ENCODE data around the gene ARHGEF2. TPM values are rescaled to one million over a fixed set of nuclear protein-coding genes. Genes with fewer than 3 reads are reported as not detected.

Gene ARHGEF2
- total RNA-seq, 1 donor from 2014 or later = 169 TPM

DNA sequence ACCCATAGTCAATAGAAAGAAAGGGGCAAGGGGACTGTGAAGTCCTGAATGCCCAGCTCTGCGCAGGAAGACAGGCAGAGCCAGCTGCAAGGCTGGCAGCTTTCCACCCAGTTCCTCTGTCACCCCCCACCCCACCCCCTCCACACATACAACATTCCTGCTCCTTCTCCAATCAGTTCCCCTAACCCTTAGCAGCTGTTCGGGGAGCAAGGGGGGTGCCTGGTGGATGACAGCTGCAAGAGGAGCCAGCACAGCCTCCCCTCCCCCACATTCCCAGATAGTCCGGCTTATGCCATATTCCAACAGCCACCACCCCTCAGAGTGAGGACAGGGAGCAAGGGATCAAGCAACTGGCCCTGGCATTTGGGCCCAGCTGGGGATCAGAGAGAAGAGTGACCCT, 9.7 kb downstream of the ARHGEF2 start:
- intact Hi-C loops (cut with DNase I) = no loop called here
- no peak for DNase-seq (ENCODE audit: low spot score in 2 of 2)
- H3K36me3 ChIP-seq = peaks cover 60 to 62% of the 10 kb centered on the region in 2 donors
- no peaks in the 10 kb centered on the region for H3K27me3 ChIP-seq
- H3K4me3 ChIP-seq = peak overlapping the region in 1 of 2 donors; percentile 34
- H3K9me3 ChIP-seq = no peaks in the 10 kb centered on the region
- TF ChIP-seq, protein P1, sequence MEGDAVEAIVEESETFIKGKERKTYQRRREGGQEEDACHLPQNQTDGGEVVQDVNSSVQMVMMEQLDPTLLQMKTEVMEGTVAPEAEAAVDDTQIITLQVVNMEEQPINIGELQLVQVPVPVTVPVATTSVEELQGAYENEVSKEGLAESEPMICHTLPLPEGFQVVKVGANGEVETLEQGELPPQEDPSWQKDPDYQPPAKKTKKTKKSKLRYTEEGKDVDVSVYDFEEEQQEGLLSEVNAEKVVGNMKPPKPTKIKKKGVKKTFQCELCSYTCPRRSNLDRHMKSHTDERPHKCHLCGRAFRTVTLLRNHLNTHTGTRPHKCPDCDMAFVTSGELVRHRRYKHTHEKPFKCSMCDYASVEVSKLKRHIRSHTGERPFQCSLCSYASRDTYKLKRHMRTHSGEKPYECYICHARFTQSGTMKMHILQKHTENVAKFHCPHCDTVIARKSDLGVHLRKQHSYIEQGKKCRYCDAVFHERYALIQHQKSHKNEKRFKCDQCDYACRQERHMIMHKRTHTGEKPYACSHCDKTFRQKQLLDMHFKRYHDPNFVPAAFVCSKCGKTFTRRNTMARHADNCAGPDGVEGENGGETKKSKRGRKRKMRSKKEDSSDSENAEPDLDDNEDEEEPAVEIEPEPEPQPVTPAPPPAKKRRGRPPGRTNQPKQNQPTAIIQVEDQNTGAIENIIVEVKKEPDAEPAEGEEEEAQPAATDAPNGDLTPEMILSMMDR (IDR thresholded peaks at IDR 0.05) = no peak
- H3K27ac ChIP-seq = peak overlapping the region; percentile 94 to 98
- peaks cover 48 to 73% of the 10 kb centered on the region in 2 donors for H3K4me1 ChIP-seq

DNA sequence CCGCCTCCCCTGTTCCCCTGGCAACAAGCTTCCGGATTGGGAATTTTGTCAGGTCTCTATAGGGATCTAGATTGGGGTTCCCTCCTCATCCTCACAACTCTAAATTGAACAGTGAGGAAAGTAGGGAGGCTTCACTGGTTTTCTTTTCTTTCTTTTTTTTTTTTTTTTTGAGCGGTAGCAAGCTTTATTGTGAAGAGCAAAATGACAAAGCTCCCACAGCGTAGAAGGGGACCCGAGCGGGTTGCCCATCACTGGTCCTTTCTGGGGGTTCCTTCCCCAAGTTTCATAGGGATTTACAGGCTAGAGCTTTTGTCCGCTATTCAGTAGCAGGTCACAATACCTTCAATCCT, 10.3 kb downstream of the ARHGEF2 start:
- Histone ChIP-seq H3K4me1 (peaks cover 48 to 71% of the 10 kb centered on the region in 2 donors), H3K27me3 (no peaks in the 10 kb centered on the region), H3K36me3 (peaks cover 65 to 69% of the 10 kb centered on the region in 2 donors), H3K4me3 (peak overlapping the region in 1 of 2 donors; percentile 34), H3K27ac (peak overlapping the region; percentile 94 to 98), H3K9me3 (no peaks in the 10 kb centered on the region)
- intact Hi-C loops (cut with DNase I) = no loop called here
- TF ChIP-seq, protein P1 (IDR thresholded peaks at IDR 0.05) = no peak
- DNase-seq (ENCODE audit: low spot score in 2 of 2) = no peak

DNA sequence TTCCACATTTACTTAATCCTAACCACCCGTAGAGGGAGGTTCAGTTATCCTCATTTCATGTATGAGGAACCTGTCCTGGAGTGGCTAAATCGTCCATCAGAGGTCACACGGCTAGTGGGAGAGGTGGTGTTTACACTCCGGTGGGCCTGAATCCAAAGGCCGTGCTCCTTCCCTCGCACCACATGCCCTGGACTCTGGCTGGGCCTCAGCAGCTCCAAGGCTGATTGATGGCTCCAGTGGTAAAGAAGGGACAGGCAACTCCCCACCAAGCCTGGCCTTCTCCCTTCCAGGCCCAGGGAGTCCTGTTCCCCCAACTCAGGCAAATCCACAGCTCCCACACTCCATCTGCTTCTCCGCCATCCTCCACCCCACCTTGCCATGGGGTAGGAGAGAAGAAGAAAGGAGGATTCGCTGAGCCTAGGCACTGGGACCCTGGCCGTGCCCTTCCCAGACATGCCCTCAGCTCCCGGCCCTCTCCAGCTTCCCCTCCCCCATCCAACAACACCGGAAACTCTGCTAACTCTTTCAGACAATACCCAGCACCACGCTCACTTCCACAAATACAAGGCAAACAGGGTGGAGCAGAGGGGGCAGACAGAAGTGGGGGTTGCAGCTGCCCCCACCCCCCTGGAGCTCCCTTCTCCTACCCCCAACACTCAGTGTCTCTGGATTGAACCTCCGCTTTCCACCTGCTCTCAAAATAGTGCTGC, 10.9 kb downstream of the ARHGEF2 start:
- Histone ChIP-seq H3K27me3 (no peaks in the 10 kb centered on the region), H3K4me3 (peak overlapping the region; percentile 34 to 40), H3K27ac (peak overlapping the region; percentile 94 to 98), H3K36me3 (peaks cover 71 to 74% of the 10 kb centered on the region in 2 donors), H3K4me1 (peaks cover 52 to 71% of the 10 kb centered on the region in 2 donors), H3K9me3 (no peaks in the 10 kb centered on the region)
- TF ChIP-seq, protein P1 (IDR thresholded peaks at IDR 0.05) = no peak
- intact Hi-C loops (cut with DNase I) = no loop called here
- DNase-seq (ENCODE audit: low spot score in 2 of 2) = no peak

DNA sequence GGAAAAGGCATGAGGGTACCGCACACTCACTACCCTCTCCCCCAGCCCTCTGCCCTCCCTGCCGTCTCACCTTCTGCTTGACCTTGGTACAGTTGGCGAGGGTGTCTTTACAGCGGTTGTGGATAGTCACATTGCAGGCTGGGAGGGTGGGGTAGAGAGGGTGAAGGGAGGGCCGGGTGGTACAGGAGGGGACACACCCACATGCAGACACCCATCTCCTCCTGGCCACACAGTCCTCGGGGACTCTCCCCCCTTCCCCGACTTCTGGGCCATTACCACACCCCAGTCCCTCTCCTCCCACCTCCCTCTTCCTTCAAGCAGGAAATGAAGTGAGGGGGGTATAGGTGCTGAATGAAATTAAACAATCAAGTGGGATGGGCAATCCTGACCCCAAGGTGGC, 11.6 kb downstream of the ARHGEF2 start:
- Histone ChIP-seq H3K36me3 (peaks cover 78 to 81% of the 10 kb centered on the region in 2 donors), H3K9me3 (no peaks in the 10 kb centered on the region), H3K27me3 (no peaks in the 10 kb centered on the region), H3K27ac (peak overlapping the region; percentile 94 to 98), H3K4me1 (peaks cover 46 to 71% of the 10 kb centered on the region in 2 donors), H3K4me3 (no peak overlapping the region)
- DNase-seq (ENCODE audit: low spot score in 2 of 2) = no peak
- TF ChIP-seq, protein P1 (IDR thresholded peaks at IDR 0.05) = no peak
- intact Hi-C loops (cut with DNase I) = no loop called here

DNA sequence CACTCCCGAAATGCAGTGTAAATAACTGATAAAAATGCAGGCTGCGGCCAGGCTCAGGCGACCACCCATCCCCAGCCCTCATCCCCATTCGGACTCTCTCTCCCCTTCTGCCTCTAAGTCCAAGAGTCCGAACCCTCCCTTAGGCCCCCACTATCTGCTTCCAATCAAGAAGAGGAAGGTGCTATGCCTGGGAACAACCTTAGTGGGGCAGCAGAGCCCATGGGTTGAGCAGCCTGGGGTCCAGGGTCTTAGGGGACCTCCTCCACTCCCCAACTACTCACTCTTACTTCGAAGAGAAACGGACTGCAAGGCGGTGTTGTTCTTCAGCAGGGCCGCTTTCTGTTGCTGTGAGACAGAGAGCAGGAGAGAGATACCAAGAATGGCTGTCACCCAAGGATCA, 12.2 kb downstream of the ARHGEF2 start:
- H3K27me3 ChIP-seq = no peaks in the 10 kb centered on the region
- peak overlapping the region; percentile 94 to 98 for H3K27ac ChIP-seq
- DNase-seq (ENCODE audit: low spot score in 2 of 2) = no peak
- no peaks in the 10 kb centered on the region for H3K9me3 ChIP-seq
- intact Hi-C loops (cut with DNase I) = no loop called here
- H3K4me1 ChIP-seq = peaks cover 46 to 71% of the 10 kb centered on the region in 2 donors
- TF ChIP-seq, protein P1 (IDR thresholded peaks at IDR 0.05) = no peak
- no peak overlapping the region for H3K4me3 ChIP-seq
- peaks cover 83 to 86% of the 10 kb centered on the region in 2 donors for H3K36me3 ChIP-seq

All from ascending aorta (tissue), 2 donors.